AG04450 (cell line): Measurements from ENCODE around the gene FAM83B. TPM values are rescaled to one million over a fixed set of nuclear protein-coding genes. Genes with fewer than 3 reads are reported as not detected.
A peak's percentile ranks its signal among the peaks of the same experiment; 100 is the strongest.

Source experiments
- CTCF ChIA-PET: fragments of 300-600, 350-600 bp; formaldehyde crosslinking; extraction: SDS; loops from one replicate; lab custom pipeline; 2022; ENCODE audit warnings: antibody characterized with exemption, inconsistent platforms; lab: Charles Lee
- POLR2A ChIA-PET: fragments of 350-600 bp; formaldehyde crosslinking; extraction: SDS; loops from one replicate; lab custom pipeline; 2021; ENCODE audit warnings: antibody characterized with exemption, inconsistent platforms; lab: Yijun Ruan, JAX
- DNase-seq: peaks from one replicate; pipeline ENCODE4 v3.0.0-alpha.2; 2011; ENCODE audit warnings: low read depth, low spot score
- H3K27ac ChIP-seq: one replicate; pipeline ENCODE4 v1.5.1; 2012; ENCODE audit warnings: low read depth, low read length, control low read depth
- H3K27me3 ChIP-seq: one replicate; pipeline ENCODE4 v1.6.0; 2012; ENCODE audit warnings: low read length; ENCODE audit not compliant: control insufficient read depth, insufficient read depth
- H3K4me3 ChIP-seq: 2 replicates; pipeline ENCODE4 v1.5.1; 2011; ENCODE audit warnings: mild to moderate bottlenecking, low read depth, low read length, control low read depth
- H3K9me3 ChIP-seq: 2 replicates; pipeline ENCODE4 v1.5.1; 2012; ENCODE audit warnings: low read length; ENCODE audit not compliant: control insufficient read depth, insufficient read depth
- polyA plus RNA-seq: library from polyadenylated mRNA; depleted of rRNA; stranded (reverse); fragments of >200 nt; gene quantifications from 2 replicates; pipeline ENCODE4 v1.2.3, GENCODE V29; 2011
- TF ChIP-seq, protein P1 (sequence below): IDR thresholded peaks from 2 replicates; pipeline ENCODE4 v1.5.1; 2011; ENCODE audit warnings: low read depth, low read length, control low read depth, inconsistent platforms

Gene FAM83B
- polyA plus RNA-seq, 1 experiment = 0.05 TPM

- ChIA-PET CTCF (no interaction called here), POLR2A (no interaction called here)
- TF ChIP-seq, protein P1, sequence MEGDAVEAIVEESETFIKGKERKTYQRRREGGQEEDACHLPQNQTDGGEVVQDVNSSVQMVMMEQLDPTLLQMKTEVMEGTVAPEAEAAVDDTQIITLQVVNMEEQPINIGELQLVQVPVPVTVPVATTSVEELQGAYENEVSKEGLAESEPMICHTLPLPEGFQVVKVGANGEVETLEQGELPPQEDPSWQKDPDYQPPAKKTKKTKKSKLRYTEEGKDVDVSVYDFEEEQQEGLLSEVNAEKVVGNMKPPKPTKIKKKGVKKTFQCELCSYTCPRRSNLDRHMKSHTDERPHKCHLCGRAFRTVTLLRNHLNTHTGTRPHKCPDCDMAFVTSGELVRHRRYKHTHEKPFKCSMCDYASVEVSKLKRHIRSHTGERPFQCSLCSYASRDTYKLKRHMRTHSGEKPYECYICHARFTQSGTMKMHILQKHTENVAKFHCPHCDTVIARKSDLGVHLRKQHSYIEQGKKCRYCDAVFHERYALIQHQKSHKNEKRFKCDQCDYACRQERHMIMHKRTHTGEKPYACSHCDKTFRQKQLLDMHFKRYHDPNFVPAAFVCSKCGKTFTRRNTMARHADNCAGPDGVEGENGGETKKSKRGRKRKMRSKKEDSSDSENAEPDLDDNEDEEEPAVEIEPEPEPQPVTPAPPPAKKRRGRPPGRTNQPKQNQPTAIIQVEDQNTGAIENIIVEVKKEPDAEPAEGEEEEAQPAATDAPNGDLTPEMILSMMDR = no peak
- H3K27ac ChIP-seq = no peak overlapping the region
- H3K4me3 ChIP-seq = no peak overlapping the region
- no peaks in the 10 kb centered on the region; the same call in 1 of the 2 replicates for H3K9me3 ChIP-seq
- no peaks in the 10 kb centered on the region for H3K27me3 ChIP-seq
- no peak for DNase-seq
Measured at GRCh38 chr6:54886932-54887584, 40.5 kb downstream of the FAM83B start.

GRCh38 chr6:54891536-54891935, 45.0 kb downstream of the FAM83B start:
- no peak overlapping the region for H3K4me3 ChIP-seq
- H3K27ac ChIP-seq = no peak overlapping the region
- no peaks in the 10 kb centered on the region for H3K27me3 ChIP-seq
- H3K9me3 ChIP-seq = no peaks in the 10 kb centered on the region
- POLR2A ChIA-PET = no interaction called here
- no peak for DNase-seq
- CTCF ChIA-PET = interaction anchor here (1.1 kb wide), 1 partner anchor 174 kb away, joined by 3 read pairs; no protein-coding TSS in a partner anchor
- TF ChIP-seq, protein P1 = no peak

DNA sequence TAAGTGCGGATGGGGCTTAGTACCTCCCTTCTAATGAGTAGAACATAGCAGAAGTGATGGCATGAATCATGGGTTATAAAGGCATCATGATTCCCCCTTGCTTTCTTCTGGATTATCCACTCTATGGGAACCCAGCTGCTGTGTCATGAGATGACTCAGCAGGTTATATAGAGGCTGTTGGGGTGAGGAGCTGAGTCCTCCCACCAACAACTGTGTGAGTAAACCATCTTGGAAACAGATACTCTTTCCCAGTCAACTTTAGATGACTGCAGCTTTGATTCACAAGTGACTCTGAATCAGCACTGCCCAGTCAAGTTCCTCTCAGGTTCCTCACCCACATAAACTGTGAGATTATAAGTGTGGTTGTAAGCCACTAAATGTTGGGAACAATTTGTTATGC, 46.3 kb downstream of the FAM83B start:
- TF ChIP-seq, protein P1 = no peak
- Histone ChIP-seq H3K9me3 (no peaks in the 10 kb centered on the region), H3K27ac (peak overlapping the region; percentile 32), H3K4me3 (no peak overlapping the region), H3K27me3 (no peaks in the 10 kb centered on the region)
- peak; percentile 51 for DNase-seq
- POLR2A ChIA-PET = no interaction called here
- CTCF ChIA-PET = interaction anchor here (1.2 kb wide), 1 partner anchor 175 kb away, joined by 4 read pairs; no protein-coding TSS in a partner anchor

DNA sequence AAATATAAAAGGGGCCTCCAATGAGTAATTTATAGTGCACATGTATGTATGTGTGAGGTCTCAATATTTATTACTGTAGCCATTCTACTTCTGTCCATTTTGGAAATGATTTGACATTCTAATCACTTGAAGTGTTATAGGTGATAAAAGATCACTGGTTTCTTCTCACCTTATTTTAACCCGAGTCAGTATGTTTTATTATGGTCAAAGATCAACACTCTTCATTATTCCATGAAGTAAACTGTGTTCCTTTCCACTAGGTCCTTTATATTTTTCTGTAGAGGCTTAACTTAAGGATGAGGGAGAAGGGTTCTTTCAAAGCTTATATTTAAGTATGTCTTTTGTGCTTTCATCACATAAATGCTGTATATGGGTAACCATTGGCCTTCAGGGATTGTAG, 47.2 kb downstream of the FAM83B start:
- no peak overlapping the region for H3K4me3 ChIP-seq
- TF ChIP-seq, protein P1 = no peak
- ChIA-PET POLR2A (no interaction called here), CTCF (interaction anchor here (1.2 kb wide), 1 partner anchor 176 kb away, joined by 4 read pairs; no protein-coding TSS in a partner anchor)
- no peak for DNase-seq
- H3K9me3 ChIP-seq = no peaks in the 10 kb centered on the region
- no peaks in the 10 kb centered on the region for H3K27me3 ChIP-seq
- no peak overlapping the region for H3K27ac ChIP-seq

GRCh38 chr6:54896302-54896701, 49.7 kb downstream of the FAM83B start:
- no peak for DNase-seq
- Histone ChIP-seq H3K9me3 (no peaks in the 10 kb centered on the region), H3K27me3 (no peaks in the 10 kb centered on the region), H3K4me3 (no peak overlapping the region), H3K27ac (no peak overlapping the region)
- ChIA-PET CTCF (interaction anchor here (2.1 kb wide), 1 partner anchor 179 kb away, joined by 7 read pairs; no protein-coding TSS in a partner anchor), POLR2A (no interaction called here)
- TF ChIP-seq, protein P1 = no peak
